ENCODE measurements around the gene NOTCH4. TPM values are rescaled to one million over a fixed set of nuclear protein-coding genes. Genes with fewer than 3 reads are reported as not detected.
"Not testable (repeated sequence)": the region's sequence is repeated elsewhere in the genome, so short reads cannot be mapped to it uniquely, and the experiment has no call there.

NOTCH4 gene
- polyA plus RNA-seq (2013, experiment 1 of 2) = 4.0 TPM
- polyA plus RNA-seq (2013, experiment 2 of 2) = 3.7 TPM

DNA sequence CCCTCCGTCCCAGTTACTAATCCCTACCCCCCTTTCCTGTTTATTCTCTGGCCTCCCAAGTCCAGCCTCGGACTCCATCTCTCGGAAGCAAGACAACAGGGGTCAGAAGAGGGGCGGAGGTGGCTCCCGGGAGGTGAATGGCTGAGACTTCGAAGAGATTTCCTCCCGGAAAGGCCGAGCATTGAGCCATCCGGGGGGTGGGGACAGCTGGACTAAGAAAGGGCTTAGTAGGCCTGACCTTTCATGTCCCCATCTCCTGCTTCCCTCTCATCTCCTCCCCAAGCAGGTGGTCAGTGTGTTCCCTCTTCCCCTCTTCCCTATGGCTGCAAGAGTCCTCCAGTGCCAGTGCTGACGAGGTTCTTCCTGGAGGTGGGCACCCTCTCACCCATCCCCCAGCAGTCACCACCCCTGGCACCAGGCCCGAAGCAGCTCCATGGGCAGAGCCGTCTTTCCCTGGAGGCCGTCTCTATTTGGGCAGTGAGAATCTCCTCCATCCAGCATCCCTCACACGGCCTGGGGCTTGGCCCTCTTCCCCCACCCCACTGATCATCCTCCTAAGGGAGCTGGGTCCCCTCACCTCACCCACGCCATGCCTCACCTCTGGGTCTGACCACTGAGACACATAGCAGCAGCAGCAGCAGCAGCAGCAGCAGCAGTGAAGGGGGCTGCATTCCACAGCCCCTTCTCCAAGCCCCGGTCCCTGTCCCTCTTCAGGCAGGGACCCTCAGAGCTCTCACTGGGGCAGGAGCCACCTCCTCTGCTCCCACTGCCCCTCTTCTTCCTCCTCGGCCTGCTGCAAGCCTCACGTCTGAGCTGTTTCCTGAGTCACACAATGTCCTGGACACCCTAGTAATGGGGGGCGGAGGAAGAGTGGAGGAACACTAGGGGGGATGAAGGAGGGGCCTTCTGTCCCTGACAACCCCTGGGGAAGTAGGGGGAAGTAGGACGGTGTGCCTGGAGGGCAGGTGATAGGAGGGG, at the start of gene NOTCH4:
Gene NOTCH4, minus strand, starts transcription at position 810 of the 978 bp plus-strand sequence. Its CDS starts 139 bp downstream, at position 671.
- peaks cover 0 to 30% (median 0%) of the 10 kb centered on the region in 3 experiments for H3K27me3 ChIP-seq (ENCODE audit: control insufficient read depth in 3 of 3, insufficient read depth in 3 of 3, low read depth in 1 of 3, low read length in 3 of 3)
- peak within 1 kb of the TSS; percentile 16 for H3K23ac ChIP-seq (ENCODE audit: low read depth, low read length, poor library complexity)
- peak within 1 kb of the TSS; percentile 93 for H2BK12ac ChIP-seq (ENCODE audit: low read length)
- no peaks in the 10 kb centered on the region for H3K9me3 ChIP-seq (replicated peaks in 1 of 2; ENCODE audit: control insufficient read depth in 2 of 2, insufficient read depth in 1 of 2, low read depth in 1 of 2, low read length in 2 of 2)
- WGBS, 2 donors (ENCODE audit: extremely low coverage in 2 of 2, insufficient read length in 2 of 2, insufficient replicate concordance in 1 of 2) = no CpG with 5 or more reads among the region's 20 CpGs
- DNase-seq (ENCODE audit: low spot score) = no peak
- no peak within 1 kb of the TSS for H3K4me3 ChIP-seq (ENCODE audit: low read length in 2 of 2)
- peak within 1 kb of the TSS; percentile 62 for H2BK15ac ChIP-seq (ENCODE audit: low read length)
- H2BK120ac ChIP-seq (ENCODE audit: low read depth, low read length) = peak within 1 kb of the TSS; percentile 37
- H3K18ac ChIP-seq (ENCODE audit: low read length) = peak within 1 kb of the TSS; percentile 97
- H3K4ac ChIP-seq (ENCODE audit: low read length) = peak within 1 kb of the TSS; percentile 87
- H3K4me1 ChIP-seq (ENCODE audit: control insufficient read depth in 2 of 2, insufficient read depth in 1 of 2, low read depth in 1 of 2, low read length in 2 of 2) = peaks cover 5 to 16% of the 10 kb centered on the region in 2 donors
- H3K36me3 ChIP-seq (replicated peaks in 1 of 2; ENCODE audit: control insufficient read depth in 2 of 2, insufficient read depth in 2 of 2, low read length in 2 of 2) = no peaks in the 10 kb centered on the region
- H2BK5ac ChIP-seq (ENCODE audit: low read length) = peak within 1 kb of the TSS; percentile 2
- H2AFZ ChIP-seq (ENCODE audit: low read length) = peak within 1 kb of the TSS; percentile 72
- no peak within 1 kb of the TSS for H3K14ac ChIP-seq (ENCODE audit: low read length)
- peak within 1 kb of the TSS; percentile 93 for H4K8ac ChIP-seq (ENCODE audit: low read depth, low read length)
- H4K91ac ChIP-seq (ENCODE audit: low read depth, low read length, poor library complexity) = peak within 1 kb of the TSS; percentile 82
- H3K9ac ChIP-seq (ENCODE audit: low read depth, low read length, poor library complexity) = peak within 1 kb of the TSS; percentile 65
- H3K4me2 ChIP-seq (ENCODE audit: insufficient read depth, low read length, poor library complexity, severe bottlenecking) = no peak within 1 kb of the TSS
- H3K27ac ChIP-seq (replicated peaks; ENCODE audit: low read length) = no peak within 1 kb of the TSS
- no peaks in the 10 kb centered on the region for H3K79me1 ChIP-seq (ENCODE audit: low read depth, low read length)
- H2AK5ac ChIP-seq (ENCODE audit: low read depth, low read length) = peak within 1 kb of the TSS; percentile 94

DNA sequence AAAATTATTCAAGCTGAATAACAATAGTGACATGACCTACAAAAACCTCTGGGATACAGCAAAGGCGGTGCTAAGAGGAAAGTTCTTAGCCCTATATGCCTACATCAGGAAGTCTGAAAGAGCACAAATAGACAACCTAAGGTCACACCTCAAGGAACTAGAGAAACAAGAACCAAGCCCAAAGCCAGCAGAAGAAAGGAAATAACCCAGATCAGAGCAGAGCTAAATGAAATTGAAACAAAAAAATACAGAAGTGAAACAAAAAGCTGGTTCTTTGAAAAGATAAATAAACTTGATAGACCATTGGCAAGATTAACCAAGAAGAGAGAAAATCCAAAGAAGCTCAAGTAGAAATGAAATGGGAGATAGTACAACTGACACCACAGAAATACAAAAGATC, 47.6 kb upstream of the NOTCH4 start:
- Histone ChIP-seq H2BK5ac (ENCODE audit: low read length) (no peak overlapping the region), H3K9ac (ENCODE audit: low read depth, low read length, poor library complexity) (no peak overlapping the region), H3K4me3 (ENCODE audit: low read length in 2 of 2) (no peak overlapping the region), H4K8ac (ENCODE audit: low read depth, low read length) (no peak overlapping the region), H2AK5ac (ENCODE audit: low read depth, low read length) (no peak overlapping the region), H3K27me3 (ENCODE audit: control insufficient read depth in 3 of 3, insufficient read depth in 3 of 3, low read depth in 1 of 3, low read length in 3 of 3) (no peaks in the 10 kb centered on the region), H3K4me2 (ENCODE audit: insufficient read depth, low read length, poor library complexity, severe bottlenecking) (no peak overlapping the region), H2AFZ (ENCODE audit: low read length) (no peak overlapping the region), H3K27ac (replicated peaks; ENCODE audit: low read length) (no peak overlapping the region), H3K36me3 (replicated peaks in 1 of 2; ENCODE audit: control insufficient read depth in 2 of 2, insufficient read depth in 2 of 2, low read length in 2 of 2) (no peaks in the 10 kb centered on the region), H3K14ac (ENCODE audit: low read length) (no peak overlapping the region), H3K23ac (ENCODE audit: low read depth, low read length, poor library complexity) (no peak overlapping the region), H3K9me3 (replicated peaks in 1 of 2; ENCODE audit: control insufficient read depth in 2 of 2, insufficient read depth in 1 of 2, low read depth in 1 of 2, low read length in 2 of 2) (no peaks in the 10 kb centered on the region), H3K79me1 (ENCODE audit: low read depth, low read length) (no peaks in the 10 kb centered on the region), H2BK120ac (ENCODE audit: low read depth, low read length) (no peak overlapping the region), H2BK15ac (ENCODE audit: low read length) (no peak overlapping the region), H4K91ac (ENCODE audit: low read depth, low read length, poor library complexity) (no peak overlapping the region), H3K4ac (ENCODE audit: low read length) (no peak overlapping the region), H2BK12ac (ENCODE audit: low read length) (no peak overlapping the region), H3K4me1 (ENCODE audit: control insufficient read depth in 2 of 2, insufficient read depth in 1 of 2, low read depth in 1 of 2, low read length in 2 of 2) (no peaks in the 10 kb centered on the region), H3K18ac (ENCODE audit: low read length) (no peak overlapping the region)
- WGBS, 2 donors (ENCODE audit: extremely low coverage in 2 of 2, insufficient read length in 2 of 2, insufficient replicate concordance in 1 of 2) = no CpG with 5 or more reads among the region's 1 CpG
- DNase-seq (ENCODE audit: low spot score) = no peak

DNA sequence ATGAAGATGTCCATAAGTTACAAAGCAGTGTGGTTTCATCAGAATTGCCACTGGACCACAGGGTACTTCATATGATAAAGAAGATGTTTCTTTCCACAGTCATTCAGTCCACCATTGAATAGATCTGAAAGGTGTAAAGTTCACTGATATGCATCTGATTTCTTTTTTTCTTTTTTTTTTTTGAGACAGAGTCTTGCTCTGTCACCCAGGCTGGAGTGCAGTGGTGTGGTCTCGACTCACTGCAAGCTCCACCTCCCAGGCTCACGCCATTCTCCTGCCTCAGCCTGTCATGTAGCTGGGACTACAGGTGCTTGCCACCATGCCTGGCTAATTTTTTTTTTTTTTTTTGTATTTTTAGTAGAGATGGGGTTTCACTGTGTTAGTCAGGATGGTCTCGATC, 44.6 kb upstream of the NOTCH4 start:
- H2BK15ac ChIP-seq (ENCODE audit: low read length); H3K36me3 ChIP-seq (replicated peaks in 1 of 2; ENCODE audit: control insufficient read depth in 2 of 2, insufficient read depth in 2 of 2, low read length in 2 of 2); H3K4me1 ChIP-seq (ENCODE audit: control insufficient read depth in 2 of 2, insufficient read depth in 1 of 2, low read depth in 1 of 2, low read length in 2 of 2); H2BK12ac ChIP-seq (ENCODE audit: low read length); H3K4ac ChIP-seq (ENCODE audit: low read length); H2AK5ac ChIP-seq (ENCODE audit: low read depth, low read length); H3K27ac ChIP-seq (replicated peaks; ENCODE audit: low read length); H3K4me2 ChIP-seq (ENCODE audit: insufficient read depth, low read length, poor library complexity, severe bottlenecking); H3K9ac ChIP-seq (ENCODE audit: low read depth, low read length, poor library complexity); H3K18ac ChIP-seq (ENCODE audit: low read length); H4K8ac ChIP-seq (ENCODE audit: low read depth, low read length); H4K91ac ChIP-seq (ENCODE audit: low read depth, low read length, poor library complexity); DNase-seq (ENCODE audit: low spot score); H3K27me3 ChIP-seq (ENCODE audit: control insufficient read depth in 3 of 3, insufficient read depth in 3 of 3, low read depth in 1 of 3, low read length in 3 of 3); H3K23ac ChIP-seq (ENCODE audit: low read depth, low read length, poor library complexity); H3K9me3 ChIP-seq (replicated peaks in 1 of 2; ENCODE audit: control insufficient read depth in 2 of 2, insufficient read depth in 1 of 2, low read depth in 1 of 2, low read length in 2 of 2); H2AFZ ChIP-seq (ENCODE audit: low read length); H3K14ac ChIP-seq (ENCODE audit: low read length); H2BK5ac ChIP-seq (ENCODE audit: low read length); H3K4me3 ChIP-seq (ENCODE audit: low read length in 2 of 2); H2BK120ac ChIP-seq (ENCODE audit: low read depth, low read length); H3K79me1 ChIP-seq (ENCODE audit: low read depth, low read length): not testable (repeated sequence)
- WGBS, 2 donors (ENCODE audit: extremely low coverage in 2 of 2, insufficient read length in 2 of 2, insufficient replicate concordance in 1 of 2) = no CpG with 5 or more reads among the region's 3 CpGs

- Histone ChIP-seq H3K14ac (ENCODE audit: low read length) (no peak overlapping the region), H3K27ac (replicated peaks; ENCODE audit: low read length) (no peak overlapping the region), H4K91ac (ENCODE audit: low read depth, low read length, poor library complexity) (no peak overlapping the region), H3K18ac (ENCODE audit: low read length) (no peak overlapping the region), H3K9me3 (replicated peaks in 1 of 2; ENCODE audit: control insufficient read depth in 2 of 2, insufficient read depth in 1 of 2, low read depth in 1 of 2, low read length in 2 of 2) (no peaks in the 10 kb centered on the region), H2BK5ac (ENCODE audit: low read length) (no peak overlapping the region), H3K23ac (ENCODE audit: low read depth, low read length, poor library complexity) (no peak overlapping the region), H2AFZ (ENCODE audit: low read length) (no peak overlapping the region), H3K4ac (ENCODE audit: low read length) (no peak overlapping the region), H3K4me2 (ENCODE audit: insufficient read depth, low read length, poor library complexity, severe bottlenecking) (no peak overlapping the region), H2BK12ac (ENCODE audit: low read length) (no peak overlapping the region), H3K36me3 (replicated peaks in 1 of 2; ENCODE audit: control insufficient read depth in 2 of 2, insufficient read depth in 2 of 2, low read length in 2 of 2) (no peaks in the 10 kb centered on the region), H3K4me3 (ENCODE audit: low read length in 2 of 2) (no peak overlapping the region), H2AK5ac (ENCODE audit: low read depth, low read length) (no peak overlapping the region), H3K27me3 (ENCODE audit: control insufficient read depth in 3 of 3, insufficient read depth in 3 of 3, low read depth in 1 of 3, low read length in 3 of 3) (no peaks in the 10 kb centered on the region), H3K9ac (ENCODE audit: low read depth, low read length, poor library complexity) (no peak overlapping the region), H3K79me1 (ENCODE audit: low read depth, low read length) (no peaks in the 10 kb centered on the region), H4K8ac (ENCODE audit: low read depth, low read length) (no peak overlapping the region), H2BK120ac (ENCODE audit: low read depth, low read length) (no peak overlapping the region), H3K4me1 (ENCODE audit: control insufficient read depth in 2 of 2, insufficient read depth in 1 of 2, low read depth in 1 of 2, low read length in 2 of 2) (no peaks in the 10 kb centered on the region), H2BK15ac (ENCODE audit: low read length) (no peak overlapping the region)
- DNase-seq (ENCODE audit: low spot score) = no peak
Measured at GRCh38 chr6:32267035-32267434, 43.2 kb upstream of the NOTCH4 start.

Data from neuronal stem cell (in vitro differentiated cells).